GM12865 (cell line): ENCODE data around the gene TSPEAR.

Experiments
- DNase-seq: peaks from one replicate; pipeline ENCODE4 v3.0.0; 2010; ENCODE audit warnings: low read depth
- H3K4me3 ChIP-seq: 2 replicates; pipeline ENCODE4 v1.5.1; 2011; ENCODE audit warnings: mild to moderate bottlenecking, low read depth, low read length, control low read depth
- CTCF ChIP-seq: IDR thresholded peaks from 2 replicates; pipeline ENCODE4 v1.5.1; 2011; ENCODE audit warnings: low read length, control low read depth, low read depth, inconsistent platforms; ENCODE audit not compliant: insufficient read depth; ENCODE audit errors: missing control alignments

The TSPEAR gene

DNA sequence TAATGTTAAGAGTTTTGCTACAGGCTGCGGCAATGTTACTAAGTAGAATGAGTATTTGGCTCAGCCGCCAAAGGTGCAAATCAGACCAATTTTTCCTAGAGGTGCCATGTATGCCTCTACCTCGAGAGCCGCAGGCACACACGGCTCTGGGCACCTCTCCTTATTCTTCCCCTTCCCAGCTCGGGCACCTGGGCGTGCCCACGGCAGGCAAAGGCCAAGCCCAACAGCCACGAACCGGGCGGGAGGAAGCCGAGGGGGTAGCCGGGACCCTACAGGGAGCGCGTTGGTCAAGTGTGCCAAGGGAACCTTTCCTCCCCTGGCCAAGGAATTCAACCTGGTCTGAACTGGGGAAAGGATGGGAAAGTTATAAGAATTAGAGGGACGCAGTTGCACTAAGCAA, 225.1 kb downstream of the TSPEAR start:
- no peak overlapping the region for H3K4me3 ChIP-seq
- no peak for DNase-seq
- no peak for TF ChIP-seq CTCF

GRCh38 chr21:44485796-44486195, 225.6 kb downstream of the TSPEAR start:
- DNase-seq = no peak
- no peak for TF ChIP-seq CTCF

DNA sequence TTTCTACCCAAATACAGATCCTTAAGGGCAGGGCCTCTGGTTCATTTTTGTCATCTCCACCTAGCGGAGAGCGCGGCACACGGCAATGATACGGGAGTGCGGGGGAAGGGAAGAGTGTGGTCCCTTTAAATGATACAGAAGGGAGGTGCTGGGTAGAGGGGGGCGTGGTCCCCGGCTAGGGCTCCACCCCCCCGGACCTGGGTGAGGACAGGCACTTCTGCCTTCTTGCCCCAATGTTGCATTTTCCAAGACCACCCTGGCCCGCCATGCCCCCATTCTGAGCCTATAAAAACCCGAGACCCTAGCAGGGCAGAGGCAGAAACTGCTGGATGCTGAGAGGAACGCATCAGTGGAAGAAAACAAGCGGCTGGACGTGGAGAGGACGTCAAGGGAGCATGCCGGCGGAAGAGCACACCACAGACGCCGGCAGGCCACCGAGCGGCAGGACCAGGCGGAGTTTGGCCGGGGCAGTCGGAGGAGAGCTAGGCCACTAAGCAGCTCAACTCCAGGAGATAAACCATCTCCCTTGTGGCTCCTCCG, 226.0 kb downstream of the TSPEAR start:
- no peak for TF ChIP-seq CTCF
- no peak for DNase-seq
- H3K4me3 ChIP-seq = no peak overlapping the region

More at GRCh38 chr21:44485796-44486195, 225.6 kb downstream of the TSPEAR start:
- H3K4me3 ChIP-seq = no peak overlapping the region

DNA sequence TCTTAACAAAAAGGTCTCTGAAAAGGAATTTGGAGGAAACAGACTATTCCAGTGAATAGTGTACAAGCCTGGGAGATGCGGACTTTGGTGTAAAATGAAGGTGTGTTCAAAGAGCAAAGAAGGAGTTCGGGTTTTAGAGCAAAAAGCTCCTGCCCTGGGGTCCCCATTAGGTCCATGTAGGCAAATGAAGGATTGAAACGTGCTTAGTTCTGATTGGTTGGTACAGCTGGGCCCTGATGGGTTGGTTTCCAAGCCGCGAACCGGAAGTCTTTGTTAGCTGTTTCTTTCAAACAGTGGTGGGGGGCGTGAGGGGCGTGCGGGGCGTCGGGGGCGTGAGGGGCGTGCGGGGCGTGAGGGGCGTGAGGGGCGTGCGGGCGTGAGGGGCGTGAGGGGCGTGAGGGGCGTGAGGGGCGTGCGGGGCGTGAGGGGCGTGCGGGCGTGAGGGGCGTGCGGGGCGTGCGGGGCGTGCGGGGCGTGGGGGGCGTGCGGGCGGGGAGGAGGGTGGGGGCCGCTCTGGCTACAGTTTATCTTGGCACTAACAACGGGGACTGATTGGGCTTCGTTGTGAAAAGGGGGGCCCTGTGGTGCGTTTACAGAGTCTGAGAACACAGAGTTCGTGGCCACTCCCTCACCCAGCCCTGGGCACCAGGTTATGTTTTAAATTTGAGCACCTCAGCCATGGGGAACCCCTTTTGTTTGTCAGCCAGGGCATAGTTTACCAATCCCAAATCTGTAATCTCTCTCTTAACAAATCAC, 226.7 kb downstream of the TSPEAR start:
- DNase-seq = no peak
- no peak for TF ChIP-seq CTCF
- no peak overlapping the region for H3K4me3 ChIP-seq

DNA sequence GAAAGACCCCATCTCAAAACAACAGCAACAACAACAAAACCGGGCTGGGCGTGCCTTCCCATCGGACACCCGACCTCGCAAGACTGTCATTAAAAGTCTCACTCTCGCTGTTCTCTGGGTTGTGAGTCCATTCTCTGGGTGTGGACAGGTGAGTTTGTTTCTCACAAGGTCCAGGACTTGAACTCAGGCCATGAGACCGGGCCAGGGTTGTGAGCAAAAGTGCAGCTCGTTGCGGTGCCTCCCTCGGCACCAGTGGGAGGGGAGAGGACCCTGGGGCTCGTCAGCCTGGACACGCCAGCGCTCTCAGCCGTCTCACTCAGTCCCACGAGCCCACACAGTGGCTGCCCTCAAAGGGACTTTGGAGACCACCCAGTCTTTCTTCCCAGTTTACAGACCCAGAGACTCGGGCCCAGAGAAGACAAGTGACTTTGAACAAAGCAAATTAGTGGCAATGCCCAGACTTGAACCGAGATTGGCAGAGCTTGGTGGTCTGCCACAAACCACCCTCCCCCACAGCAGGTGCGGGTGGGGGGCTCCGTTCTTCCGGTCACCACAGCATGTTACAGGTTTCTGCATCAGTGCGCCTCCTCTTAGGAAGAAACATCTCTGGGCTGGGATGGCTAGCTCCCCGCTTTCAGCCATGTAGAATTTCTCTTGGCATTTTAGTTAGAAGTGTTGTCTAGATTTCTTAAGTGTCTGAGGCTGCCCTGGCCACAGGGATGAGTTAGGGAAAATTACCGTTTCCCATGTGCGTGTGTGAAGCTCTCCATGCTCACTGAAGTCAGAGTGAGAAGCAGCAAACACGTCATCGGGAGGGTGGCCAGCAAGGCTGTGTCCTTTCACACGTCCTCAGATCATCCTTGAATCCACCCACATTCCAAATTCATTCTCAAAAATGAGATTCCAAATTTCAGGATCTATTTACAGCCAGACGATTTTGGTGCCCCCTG, 227.8 kb downstream of the TSPEAR start:
- H3K4me3 ChIP-seq = no peak overlapping the region
- no peak for TF ChIP-seq CTCF
- DNase-seq = no peak

- TF ChIP-seq CTCF = no peak
- H3K4me3 ChIP-seq = no peak overlapping the region
- no peak for DNase-seq
Measured at GRCh38 chr21:44482581-44483287, 228.6 kb downstream of the TSPEAR start.
